ENCODE data around the gene UNC119B.
A peak's percentile ranks its signal among the peaks of the same experiment; 100 is the strongest.

UNC119B gene

GRCh38 chr12:120741476-120742421 lies 31.5 kb downstream of the UNC119B start:
- no peaks in the 10 kb centered on the region for H3K9me3 Mint-ChIP-seq
- H3K27ac Mint-ChIP-seq: no peak overlapping the region
- no peaks in the 10 kb centered on the region for H3K36me3 Mint-ChIP-seq (ENCODE audit: low read depth)
- peaks cover 3% of the 10 kb centered on the region for H3K27me3 Mint-ChIP-seq (ENCODE audit: low read depth, poor library complexity)
- no peak for TF ChIP-seq CTCF (IDR thresholded peaks at IDR 0.05)
- H3K4me1 Mint-ChIP-seq: peaks cover 17% of the 10 kb centered on the region
- no peak overlapping the region for H3K4me3 Mint-ChIP-seq
- no peak for DNase-seq

DNA sequence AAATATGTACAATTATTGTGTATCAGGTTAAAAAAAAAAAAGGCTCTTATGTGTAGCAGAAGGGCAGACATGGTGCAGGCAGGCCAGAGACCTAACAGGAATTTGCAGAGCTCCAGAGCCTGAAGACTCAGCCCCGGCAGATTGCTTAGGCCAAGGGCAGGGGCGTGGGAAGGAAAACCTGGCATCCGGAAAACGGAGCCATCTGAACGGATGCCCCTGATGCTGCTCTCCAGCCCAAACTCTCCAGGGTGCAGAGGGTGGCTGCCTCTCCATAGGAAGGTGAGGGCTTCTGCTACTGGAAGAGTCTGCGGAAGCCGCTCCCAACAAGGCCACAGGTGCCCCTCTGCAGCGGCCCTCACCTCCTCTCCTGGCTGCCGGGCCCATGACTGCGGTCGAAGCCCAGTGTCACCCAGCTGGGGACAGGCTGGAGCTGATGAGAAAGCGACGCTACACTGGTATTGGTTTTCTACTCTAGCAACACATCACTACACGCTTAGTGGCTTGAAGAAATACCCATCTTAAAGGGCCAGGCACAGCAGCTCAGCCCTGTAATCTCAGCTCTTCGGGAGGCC lies 34.8 kb downstream of the UNC119B start:
- no peak for TF ChIP-seq CTCF (IDR thresholded peaks at IDR 0.05)
- H3K4me1 Mint-ChIP-seq: peaks cover 30% of the 10 kb centered on the region
- H3K27ac Mint-ChIP-seq: peak overlapping the region; percentile 48
- H3K9me3 Mint-ChIP-seq: no peaks in the 10 kb centered on the region
- no peaks in the 10 kb centered on the region for H3K36me3 Mint-ChIP-seq (ENCODE audit: low read depth)
- DNase-seq: no peak
- H3K4me3 Mint-ChIP-seq: no peak overlapping the region
- peaks cover 6% of the 10 kb centered on the region for H3K27me3 Mint-ChIP-seq (ENCODE audit: low read depth, poor library complexity)

GRCh38 chr12:120748242-120748641 lies 38.0 kb downstream of the UNC119B start:
- no peaks in the 10 kb centered on the region for H3K36me3 Mint-ChIP-seq (ENCODE audit: low read depth)
- no peak for DNase-seq
- H3K27ac Mint-ChIP-seq: peak overlapping the region; percentile 34
- H3K9me3 Mint-ChIP-seq: no peaks in the 10 kb centered on the region
- H3K4me1 Mint-ChIP-seq: peaks cover 36% of the 10 kb centered on the region
- no peak for TF ChIP-seq CTCF (IDR thresholded peaks at IDR 0.05)
- peaks cover 15% of the 10 kb centered on the region for H3K27me3 Mint-ChIP-seq (ENCODE audit: low read depth, poor library complexity)
- H3K4me3 Mint-ChIP-seq: no peak overlapping the region

DNA sequence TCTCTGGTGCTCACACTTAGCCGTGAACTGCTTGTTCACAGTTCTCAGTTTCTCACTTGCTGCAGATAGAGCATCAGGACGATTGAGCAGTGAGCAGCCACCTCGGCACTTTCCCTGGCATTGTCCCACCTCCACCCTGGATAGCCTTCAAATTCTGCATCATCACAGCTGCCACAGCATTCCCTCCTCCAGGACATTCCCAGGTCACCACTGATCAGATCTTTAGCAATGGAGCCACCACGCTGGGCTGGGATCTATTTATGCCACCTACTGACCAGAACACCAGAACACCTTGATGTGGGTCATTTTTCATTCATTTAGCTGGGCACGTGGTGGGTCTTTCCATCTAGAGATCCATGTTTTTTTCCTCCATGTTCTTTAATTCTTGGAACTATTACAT lies 39.0 kb downstream of the UNC119B start:
- no peak overlapping the region for H3K27ac Mint-ChIP-seq
- no peak for DNase-seq
- no peak overlapping the region for H3K4me3 Mint-ChIP-seq
- H3K4me1 Mint-ChIP-seq: peaks cover 36% of the 10 kb centered on the region
- peaks cover 15% of the 10 kb centered on the region for H3K27me3 Mint-ChIP-seq (ENCODE audit: low read depth, poor library complexity)
- peaks cover 5% of the 10 kb centered on the region for H3K9me3 Mint-ChIP-seq
- no peak for TF ChIP-seq CTCF (IDR thresholded peaks at IDR 0.05)
- H3K36me3 Mint-ChIP-seq (ENCODE audit: low read depth): peaks cover 5% of the 10 kb centered on the region

- no peak for DNase-seq
- Mint-ChIP-seq H3K4me1 (peaks cover 24% of the 10 kb centered on the region), H3K36me3 (ENCODE audit: low read depth) (peaks cover 5% of the 10 kb centered on the region), H3K27me3 (ENCODE audit: low read depth, poor library complexity) (peaks cover 15% of the 10 kb centered on the region), H3K4me3 (no peak overlapping the region), H3K9me3 (peaks cover 19% of the 10 kb centered on the region), H3K27ac (no peak overlapping the region)
- no peak for TF ChIP-seq CTCF (IDR thresholded peaks at IDR 0.05)
Measured at GRCh38 chr12:120750806-120751205, 40.5 kb downstream of the UNC119B start.
